Stimulated activated CD4-positive, alpha-beta T cell treated with anti-CD3 and anti-CD28 coated beads, Interleukin-4, amount 100 ng/mL, for 4 hours (primary cell): Measurements from ENCODE around the gene FTHL17.

Source experiments
- DNase-seq, 2 experiments: peaks; one replicate each; pipeline ENCODE4 v3.0.0-alpha.2; 2020

Gene FTHL17

DNA sequence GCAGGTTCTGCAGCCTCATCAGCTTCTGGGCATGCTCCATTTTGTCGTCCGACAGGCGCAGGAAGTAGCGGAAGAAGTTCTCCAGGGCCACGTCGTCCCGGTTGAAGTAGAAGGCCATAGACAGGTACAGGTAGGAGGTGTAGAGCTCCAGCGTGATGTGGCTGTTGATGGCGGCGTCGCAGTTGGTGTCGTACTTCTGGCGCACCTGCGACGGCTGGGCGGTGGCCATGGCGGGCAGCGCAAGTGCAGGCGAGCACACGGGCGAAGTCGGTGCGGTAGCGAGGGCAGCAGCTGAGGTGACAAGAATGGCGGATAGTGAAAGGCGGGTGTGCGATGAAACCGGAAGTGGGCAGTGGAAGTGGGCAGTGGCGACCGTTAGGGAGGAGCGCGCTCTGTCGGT is at the start of gene FTHL17:
Gene FTHL17, minus strand, starts transcription at position 317 of the 400 bp plus-strand sequence. Its CDS starts 88 bp downstream, at position 229.
- no peak for DNase-seq

DNA sequence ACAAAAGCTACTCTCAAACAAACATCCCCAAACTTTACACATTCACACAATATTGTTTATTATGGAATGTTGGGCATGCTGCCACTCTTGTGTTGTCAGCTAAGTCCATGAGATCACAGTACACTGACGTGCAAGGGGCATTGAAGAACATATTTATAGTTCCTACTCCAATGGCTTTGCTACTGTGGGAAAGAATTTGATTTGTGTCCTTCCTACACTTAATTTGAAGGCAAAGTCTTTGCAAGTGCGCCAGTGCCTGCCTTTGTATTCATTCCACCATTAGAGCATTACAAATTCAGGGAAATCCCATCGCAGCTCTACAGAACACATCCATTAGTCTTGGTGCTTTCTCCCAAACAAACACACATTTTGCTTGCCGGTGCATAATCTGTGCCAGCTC is 45.4 kb upstream of the FTHL17 start:
- no peak for DNase-seq

DNA sequence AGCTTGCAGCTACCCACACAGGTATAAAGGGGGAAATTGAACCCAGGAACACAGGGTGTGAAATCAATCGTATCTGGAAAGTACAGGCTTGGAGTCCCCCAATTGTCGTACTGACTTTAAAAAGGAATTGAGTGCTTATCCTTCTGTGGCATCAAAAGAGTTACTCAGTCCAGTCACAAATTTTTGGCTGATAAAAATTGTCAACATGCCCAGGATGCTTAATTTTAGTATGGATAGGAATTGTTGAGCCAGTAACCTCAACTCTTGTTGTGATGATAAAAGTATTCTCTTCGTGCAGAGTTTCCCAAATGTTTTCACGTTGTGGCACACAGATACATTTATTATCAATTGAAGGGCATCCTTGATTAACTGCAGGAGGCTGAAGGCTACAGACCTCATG is 43.6 kb upstream of the FTHL17 start:
- no peak for DNase-seq

DNA sequence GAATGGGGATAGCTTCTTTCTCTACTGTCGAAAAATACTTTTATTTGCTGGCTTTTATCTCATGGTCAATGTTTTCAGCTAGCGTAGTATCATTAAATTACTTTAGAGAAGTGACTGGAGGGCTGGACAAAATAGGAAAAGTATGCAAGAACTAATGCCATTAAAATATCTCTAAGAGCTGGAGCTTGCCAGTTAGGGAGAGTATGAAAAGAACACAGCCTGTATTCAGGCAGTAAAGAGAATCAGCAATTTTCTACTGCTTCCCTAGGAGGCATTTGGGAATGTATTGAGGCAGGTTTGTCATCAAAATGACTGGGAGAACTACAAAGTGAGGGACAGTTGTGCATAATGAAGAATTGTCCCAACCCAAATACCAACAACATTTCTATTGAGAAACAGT is 43.0 kb upstream of the FTHL17 start:
- DNase-seq: no peak

DNA sequence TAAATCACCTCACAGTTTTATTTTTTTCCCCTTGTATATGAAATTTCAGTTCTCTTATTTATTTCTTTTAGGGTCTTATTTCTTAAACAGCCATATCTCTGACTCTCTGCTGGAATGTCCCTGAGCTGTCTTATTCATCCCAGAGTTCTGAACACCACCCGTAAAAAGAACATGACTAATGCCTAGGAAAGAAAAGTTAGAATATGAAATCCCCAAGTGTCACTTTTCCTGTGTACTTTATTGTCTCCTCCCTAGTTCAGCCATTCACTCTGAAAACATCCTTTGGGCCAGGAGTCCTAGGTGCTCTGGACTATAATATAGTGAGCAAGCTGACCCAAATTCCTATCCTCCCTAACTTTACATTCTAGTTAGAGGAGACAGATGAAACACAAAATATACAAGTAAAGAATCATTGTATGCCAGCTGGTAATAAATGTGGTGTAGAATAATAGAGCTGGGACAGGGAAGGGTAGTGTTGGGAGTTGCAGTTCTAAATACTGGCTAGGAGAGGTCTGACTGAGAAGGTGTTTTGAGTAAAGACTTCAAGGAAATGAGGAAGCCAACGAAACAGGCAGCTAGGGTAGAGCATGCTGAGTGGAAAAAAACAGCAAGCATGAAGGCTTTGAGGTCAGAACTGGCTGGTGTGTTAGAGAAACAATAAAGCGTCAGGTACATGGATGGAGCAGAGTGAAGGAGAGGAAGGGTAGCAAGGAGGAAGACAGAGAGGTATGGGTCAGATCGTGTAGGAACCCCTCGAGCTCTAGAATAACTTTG is 40.6 kb upstream of the FTHL17 start:
- no peak for DNase-seq

DNA sequence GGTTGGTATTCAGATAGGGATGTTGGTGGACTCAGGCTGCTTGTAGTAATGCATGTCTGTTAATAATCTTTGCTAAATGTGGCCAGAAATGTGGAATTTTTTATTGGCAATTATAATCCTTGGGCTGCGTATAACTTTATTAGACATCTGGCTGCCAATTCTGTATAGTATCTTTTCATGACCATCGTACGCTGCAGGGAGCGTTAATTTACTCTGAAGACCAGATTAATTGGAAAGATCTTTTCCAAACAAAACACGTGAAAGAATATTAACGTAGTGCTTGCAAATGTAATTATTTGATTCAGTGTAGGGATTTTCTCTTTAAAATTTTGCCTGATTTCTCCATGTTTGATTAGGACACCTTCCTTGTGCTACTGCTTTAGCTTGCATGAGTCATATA is 38.8 kb upstream of the FTHL17 start:
- DNase-seq: no peak

DNA sequence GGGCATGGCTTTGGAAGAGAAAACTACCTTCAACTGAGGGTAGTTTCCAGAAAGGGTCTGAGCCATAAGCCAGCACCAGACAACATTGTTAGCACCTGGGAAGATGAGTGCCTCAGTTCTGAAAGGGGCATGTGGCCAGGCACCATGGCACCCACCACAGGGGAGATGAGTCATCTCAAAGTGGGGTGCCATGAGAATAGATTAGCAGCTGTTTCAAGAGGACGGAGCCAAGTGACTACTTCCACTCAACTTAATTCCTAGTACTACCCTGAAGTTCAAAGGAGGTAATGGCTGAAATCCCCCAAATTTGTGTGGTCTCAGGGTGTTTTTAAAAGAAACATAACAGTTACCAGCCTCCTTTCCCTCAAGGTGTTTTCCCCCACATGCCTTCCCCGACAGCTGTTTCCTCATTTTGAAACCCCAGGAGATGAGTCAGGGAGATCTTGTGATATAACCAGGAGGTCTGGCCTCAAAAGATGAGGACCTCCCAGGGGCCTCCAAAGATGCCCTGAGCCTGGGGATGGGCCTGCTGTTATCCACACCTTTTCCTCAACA is 27.8 kb upstream of the FTHL17 start:
- DNase-seq: no peak

DNA sequence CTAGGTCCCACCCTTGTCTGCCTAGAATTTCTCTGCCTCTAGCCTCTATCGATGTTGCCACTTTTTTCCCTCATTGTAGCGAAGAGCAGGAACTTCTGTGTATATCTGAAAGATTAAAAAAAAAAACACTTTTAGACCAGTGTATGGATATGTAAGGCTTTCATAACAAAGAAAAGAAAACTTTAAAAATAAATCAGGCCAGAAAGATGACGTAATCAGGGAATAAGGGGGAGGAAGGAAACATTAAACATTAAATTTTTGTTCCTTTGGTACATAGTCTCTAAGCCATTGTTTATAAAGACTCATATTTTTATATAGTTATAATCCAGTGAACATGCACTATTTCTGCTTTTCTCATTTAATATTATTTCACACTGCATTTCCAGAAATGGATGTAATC is 26.2 kb upstream of the FTHL17 start:
- DNase-seq: no peak

DNA sequence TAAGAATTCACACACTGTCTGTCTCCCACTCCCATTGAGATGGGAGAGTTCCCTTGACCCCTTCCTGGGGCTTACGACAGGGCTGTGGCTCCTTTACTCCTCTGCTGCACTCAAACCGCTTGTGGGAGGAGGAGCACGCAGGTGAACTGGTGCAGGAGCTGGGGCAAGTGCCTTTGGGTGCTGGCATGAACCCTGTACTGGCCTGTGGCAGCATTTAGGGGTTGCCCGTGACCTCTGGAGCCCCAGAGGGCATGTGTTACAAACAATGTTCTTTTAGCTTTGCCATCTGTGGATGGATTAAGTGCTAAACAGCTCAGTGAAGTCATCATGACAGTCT is 21.8 kb upstream of the FTHL17 start:
- DNase-seq: no peak

DNA sequence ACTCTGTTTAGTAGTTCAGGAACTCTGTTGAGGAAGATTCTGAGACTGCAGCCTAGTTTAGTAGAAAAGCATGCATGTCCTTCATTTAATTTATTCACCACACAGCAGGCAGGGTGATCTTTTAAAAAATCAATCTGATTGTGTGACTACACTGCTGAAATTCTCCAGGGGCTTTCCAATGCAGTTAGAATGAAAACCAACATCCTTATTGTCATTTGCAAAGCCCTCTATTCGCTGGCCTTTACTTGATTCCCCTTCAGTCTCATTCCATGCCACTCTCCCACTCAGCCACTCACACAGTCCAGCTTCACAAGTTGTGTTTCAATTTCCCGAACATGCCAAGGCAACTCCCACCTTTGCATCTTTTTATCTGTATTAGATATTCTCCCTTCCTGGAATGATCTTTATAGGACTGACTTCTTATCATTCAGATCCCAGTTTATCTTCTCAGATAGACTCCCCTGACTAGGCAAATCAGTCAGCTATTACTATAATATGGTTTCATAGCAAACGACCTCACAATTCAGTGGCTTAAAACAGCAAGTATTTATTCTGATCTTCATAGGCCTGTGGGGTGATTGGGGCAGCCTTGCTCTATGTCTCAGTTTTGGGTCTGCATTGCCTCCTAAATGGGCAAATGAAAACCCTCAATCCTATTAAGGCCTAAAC is 21.3 kb upstream of the FTHL17 start:
- DNase-seq: no peak

DNA sequence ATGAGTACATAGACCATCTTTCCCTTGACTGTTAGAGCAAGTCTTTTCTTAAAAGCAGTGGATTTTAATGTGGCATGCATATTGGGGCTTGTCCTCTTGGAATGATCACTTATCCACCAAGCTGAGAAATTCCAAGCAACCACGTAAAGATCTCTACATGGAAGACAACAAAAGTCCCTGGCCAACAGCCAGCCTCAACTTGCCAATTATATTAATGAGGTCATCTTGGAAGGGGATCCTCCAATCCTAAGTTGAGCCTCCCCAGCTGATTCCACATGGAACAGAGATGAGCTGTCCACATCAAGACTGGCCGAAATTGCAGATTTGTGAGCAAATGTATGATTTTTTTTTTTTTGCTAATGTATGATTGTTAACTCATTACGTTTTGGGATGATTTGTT is 20.6 kb upstream of the FTHL17 start:
- no peak for DNase-seq

DNA sequence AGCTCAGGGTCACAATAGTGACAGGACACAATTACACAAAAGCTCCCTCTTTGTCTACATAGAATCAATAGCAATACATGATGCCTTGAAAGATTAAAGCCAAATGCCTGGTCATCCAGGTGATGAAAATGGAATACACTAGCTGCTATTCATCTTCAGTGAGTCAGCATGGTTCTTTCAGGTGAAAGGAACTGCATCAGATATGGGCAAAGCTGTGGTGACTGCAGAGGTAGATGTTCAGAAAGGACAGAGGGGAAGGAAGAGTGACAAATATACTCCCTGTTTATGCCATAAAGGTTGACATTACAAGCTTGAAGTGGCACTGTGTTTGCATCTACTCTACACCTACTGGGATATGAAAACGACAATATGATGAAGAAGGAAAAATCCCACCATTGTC is 20.0 kb upstream of the FTHL17 start:
- DNase-seq: no peak

DNA sequence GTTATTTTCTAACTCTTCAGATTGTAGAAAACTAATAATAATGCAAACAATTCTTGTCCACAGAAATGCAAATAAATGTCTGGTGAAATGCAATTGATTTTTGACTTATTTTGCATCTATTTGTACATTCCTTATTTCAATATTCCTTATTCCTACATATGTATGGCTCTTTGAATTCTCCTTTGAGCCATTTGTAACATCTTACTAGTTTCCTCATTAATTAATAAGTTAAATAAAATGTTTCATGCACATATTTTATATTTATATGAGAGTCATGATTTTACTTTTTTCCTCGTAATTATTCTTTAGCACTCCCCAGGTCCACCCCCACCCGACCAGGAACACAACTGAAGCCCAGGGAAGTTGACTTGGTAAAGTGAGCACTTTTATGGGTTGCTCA is 2.7 kb upstream of the FTHL17 start:
- DNase-seq: no peak

DNA sequence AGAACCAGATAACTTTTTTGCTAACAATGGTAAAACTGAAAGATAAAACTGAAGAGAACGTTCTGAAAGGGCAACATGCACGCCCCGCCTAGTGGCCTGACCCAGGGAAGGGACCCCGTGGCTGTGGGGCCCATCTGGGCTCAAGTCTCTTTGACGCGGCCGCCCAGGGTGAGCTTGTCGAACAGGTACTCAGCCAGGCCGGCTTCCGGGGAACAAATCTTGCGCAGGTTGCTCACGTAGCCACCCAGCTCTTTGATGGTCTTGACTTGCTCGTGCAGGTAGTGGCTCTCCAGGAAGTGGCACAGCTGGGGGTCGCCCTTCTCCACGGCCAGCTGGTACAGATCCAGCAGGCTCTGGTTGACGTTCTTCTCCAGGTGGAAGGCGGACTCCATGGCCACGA is 579 bp downstream of the FTHL17 start:
- no peak for DNase-seq

DNA sequence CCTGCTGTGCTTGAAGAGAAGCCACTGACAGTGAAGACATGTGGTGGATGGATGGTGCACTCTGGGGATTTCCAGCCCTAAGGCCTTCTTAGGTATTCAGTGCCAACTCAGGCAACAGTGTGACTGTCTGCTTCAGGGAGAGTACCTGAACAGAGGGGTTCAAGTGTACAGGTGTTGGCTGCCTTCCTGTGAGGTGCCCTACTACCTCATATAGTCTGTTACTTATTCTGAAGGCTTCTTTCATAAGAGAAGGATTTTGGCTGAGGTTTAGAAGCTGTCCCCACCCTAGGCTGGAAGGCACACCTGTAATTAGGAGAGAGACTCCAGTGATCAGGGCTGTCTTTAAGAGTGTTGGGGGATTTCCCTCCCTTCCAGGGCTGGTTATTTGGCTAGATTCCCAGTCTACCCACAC is 1.8 kb downstream of the FTHL17 start:
- no peak for DNase-seq

DNA sequence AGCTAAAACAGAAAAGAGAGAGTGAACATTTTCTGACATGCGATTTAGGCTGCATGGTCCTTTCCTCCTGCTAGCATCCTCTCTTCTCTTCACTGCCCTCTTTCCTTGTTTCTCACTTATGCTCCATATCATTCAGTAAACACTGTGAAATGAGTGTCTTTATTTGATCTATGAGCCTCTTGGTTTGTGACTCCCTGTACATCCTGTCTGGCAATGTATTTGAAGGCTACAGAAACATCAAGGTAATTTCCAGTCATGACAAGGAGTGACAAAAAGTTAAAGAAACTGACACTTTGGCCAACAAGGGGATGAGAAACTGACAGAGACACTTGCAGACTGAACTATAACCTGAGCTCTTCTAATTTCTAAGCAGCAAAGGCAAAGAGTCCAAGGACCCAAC is 8.7 kb downstream of the FTHL17 start:
- no peak for DNase-seq

DNA sequence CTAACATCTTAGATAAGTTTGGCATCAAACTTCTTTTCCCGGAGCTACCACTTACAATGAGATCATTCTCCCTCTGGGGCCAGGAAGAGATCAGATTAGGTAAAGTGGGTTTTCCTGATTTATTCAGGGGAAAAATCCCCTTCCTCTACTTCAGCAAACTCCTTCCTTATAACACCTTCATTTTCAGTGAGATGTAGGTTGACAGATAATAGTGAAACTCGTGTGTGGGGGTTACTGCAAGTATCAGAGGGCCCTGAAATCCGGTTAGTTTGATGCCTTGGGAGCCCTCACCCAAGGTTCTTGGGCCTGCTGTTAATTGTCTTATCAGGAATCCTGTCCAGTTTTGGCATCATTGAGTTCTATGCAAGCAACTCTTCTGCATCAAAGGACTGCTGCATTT is 10.8 kb downstream of the FTHL17 start:
- DNase-seq: no peak

DNA sequence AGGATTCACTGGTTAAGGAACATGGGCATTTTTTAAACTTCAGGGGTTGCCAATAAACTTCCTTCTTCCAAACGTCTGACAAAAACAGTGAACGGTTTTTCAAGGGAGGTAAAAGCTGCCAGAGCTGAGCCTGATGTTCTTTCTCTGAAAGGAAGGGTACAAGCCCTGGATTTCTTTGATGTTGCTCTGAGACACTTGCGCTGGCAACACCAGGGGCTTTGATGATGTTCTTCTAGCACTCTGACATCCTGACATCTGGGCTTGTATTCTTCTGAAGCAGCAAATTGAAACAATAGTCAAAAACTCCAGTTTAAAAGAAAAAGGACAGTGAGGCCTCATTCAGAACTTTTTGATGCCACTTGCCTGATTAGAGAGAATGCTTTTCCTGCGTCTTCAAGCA is 11.8 kb downstream of the FTHL17 start:
- no peak for DNase-seq

DNA sequence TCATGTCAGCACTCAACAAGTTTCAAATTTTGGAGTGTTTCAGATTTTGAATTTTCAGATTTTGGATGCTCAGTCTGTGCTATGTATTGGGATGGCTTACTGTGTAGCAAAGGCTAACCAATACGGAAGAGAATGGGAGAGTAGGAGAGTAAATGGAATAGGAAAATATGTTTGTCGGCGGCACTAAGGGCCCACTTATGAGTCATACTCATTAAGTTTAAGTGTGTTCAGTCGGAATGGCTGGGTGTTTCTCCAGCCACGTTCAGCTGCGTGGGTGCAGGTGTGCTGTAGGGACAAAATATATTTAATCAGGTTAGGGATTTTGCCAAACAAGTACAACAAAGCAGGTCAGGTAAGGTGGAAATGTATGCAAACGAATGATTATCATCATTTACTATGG is 13.6 kb downstream of the FTHL17 start:
- no peak for DNase-seq

DNA sequence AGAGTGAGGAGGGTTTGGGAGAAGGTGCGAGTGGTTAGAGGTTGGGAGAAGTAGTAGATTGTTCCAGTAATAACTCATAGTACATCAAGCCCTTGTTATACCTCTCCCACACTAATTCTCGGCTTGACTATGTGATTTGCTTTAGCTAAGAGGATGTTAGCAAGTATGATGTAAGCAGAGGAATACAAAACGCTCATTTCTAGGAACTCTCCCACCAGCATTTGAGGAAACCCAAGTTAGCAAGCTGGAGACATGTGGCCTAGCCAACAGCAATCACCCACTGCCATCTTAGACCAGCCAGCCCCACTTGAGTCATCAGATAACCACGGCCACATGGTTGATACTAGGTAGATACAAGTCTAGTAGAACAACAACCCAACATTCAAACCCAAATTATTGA is 14.2 kb downstream of the FTHL17 start:
- DNase-seq: no peak

DNA sequence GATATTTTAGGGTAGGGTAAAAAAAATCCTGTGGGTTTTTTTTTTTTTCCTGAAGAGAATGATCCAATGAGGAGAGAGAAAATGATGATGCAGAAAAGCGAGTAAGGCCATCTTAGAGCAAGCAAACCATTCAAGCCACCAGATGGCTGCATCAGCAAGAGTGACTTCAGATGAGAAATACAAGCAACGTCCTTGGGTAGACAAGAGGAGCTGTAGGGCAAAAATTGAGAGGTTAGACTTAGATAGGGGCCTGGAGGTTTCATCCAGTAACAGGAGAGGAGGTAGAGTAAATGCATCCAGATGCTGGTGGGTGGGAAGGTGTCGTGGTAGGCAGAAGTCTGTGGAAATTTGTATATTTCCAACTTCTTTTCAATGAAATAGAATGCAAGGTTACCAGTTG is 14.6 kb downstream of the FTHL17 start:
- no peak for DNase-seq

DNA sequence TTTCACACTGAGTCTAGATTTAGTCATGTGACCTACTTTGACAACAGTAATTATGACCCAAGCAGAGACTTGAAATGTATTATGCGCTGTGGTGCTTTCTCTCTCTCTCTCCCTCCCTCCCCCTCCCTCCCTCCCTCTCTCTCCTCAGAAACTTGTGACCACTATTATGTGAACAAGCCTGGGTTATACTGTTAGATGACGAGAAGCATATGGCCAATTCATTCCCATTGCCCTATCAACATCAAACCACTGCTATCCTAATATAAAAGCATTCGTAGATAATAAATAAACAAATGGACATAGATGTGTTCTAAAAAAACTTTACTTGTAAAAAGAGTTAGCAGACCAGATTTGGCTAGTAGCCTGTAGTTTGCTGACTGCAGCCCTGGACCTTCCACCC is 18.2 kb downstream of the FTHL17 start:
- DNase-seq: no peak

DNA sequence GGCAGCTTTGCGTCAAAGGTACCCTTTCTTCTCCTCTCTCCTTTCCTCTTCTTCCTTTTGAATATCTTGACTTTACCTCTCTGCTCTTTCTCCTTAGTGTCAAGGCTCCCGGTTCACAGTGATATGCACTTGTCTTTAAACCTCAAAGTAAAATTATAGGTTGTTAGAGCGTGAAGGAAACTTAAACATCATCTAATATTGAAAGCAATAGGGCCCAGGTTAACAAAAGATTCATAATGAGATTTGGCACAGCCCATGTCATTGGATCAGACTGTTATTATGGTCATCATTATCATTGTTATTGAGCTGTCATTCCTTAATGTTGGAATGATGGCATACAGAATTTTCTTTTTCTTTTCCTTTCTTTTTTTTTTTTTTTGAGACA is 32.5 kb downstream of the FTHL17 start:
- DNase-seq: no peak

DNA sequence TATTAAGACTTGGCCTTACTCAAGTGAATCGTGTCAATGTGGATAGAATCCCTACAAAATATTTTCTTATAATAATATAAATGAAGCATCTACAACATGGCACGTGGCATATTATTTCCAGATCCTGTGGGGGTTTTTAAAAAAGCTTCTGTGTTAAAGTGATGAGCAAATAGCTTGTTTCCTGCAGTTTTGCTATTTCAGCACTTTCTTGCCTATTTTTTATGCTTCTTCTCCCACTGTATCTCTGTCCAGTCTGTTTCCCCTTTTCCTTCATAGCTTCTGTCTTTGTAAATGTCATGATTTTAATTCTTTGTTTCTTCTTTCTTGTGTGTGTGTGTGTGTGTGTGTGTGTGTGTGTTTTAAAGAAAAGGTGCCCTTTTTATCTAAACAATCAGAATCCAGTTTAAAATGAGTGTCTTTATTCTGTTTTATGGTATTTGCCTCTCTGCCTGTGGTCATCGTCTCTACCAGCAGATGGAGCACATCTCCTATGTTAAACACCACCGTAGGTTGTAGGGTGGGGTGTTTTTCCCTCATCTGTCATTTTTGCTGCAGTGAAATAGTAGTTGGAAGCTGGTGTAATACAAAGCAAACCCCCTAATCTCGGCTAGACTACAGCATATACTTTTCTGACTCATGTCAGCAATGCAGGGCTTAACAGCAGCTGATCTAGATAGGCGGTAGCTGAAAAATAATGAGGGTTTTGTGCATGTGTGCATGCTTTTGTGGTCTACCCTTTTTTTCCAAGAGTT is 33.1 kb downstream of the FTHL17 start:
- no peak for DNase-seq
